ENCODE results near the gene AQP4.

GRCh38 chr18:26809346-26809745 lies 56.2 kb downstream of the AQP4 start:
- TF ChIP-seq POLR2A (IDR thresholded peaks at IDR 0.05) (no peak), POLR2AphosphoS5 (IDR thresholded peaks at IDR 0.05) (no peak), EP300 (IDR thresholded peaks at IDR 0.05) (no peak)
- TF ChIP-seq, protein P1, sequence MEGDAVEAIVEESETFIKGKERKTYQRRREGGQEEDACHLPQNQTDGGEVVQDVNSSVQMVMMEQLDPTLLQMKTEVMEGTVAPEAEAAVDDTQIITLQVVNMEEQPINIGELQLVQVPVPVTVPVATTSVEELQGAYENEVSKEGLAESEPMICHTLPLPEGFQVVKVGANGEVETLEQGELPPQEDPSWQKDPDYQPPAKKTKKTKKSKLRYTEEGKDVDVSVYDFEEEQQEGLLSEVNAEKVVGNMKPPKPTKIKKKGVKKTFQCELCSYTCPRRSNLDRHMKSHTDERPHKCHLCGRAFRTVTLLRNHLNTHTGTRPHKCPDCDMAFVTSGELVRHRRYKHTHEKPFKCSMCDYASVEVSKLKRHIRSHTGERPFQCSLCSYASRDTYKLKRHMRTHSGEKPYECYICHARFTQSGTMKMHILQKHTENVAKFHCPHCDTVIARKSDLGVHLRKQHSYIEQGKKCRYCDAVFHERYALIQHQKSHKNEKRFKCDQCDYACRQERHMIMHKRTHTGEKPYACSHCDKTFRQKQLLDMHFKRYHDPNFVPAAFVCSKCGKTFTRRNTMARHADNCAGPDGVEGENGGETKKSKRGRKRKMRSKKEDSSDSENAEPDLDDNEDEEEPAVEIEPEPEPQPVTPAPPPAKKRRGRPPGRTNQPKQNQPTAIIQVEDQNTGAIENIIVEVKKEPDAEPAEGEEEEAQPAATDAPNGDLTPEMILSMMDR (IDR thresholded peaks at IDR 0.05), result no peak

All from suprapubic skin (tissue), 4 donors.